Mucosa of gallbladder (tissue), 1 donor: Measurements from ENCODE around the gene AEBP1. TPM values are rescaled to one million over a fixed set of nuclear protein-coding genes. Genes with fewer than 3 reads are reported as not detected.
A peak's percentile ranks its signal among the peaks of the same experiment; 100 is the strongest.

Experiments
- DNase-seq: peaks from one replicate; pipeline ENCODE4 v3.0.0-alpha.2; 2020; ENCODE audit warnings: low spot score
- total RNA-seq: library from RNA; stranded (reverse); gene quantifications from one replicate; pipeline ENCODE4 v1.2.1, GENCODE V29; 2021
- donor health status: DM: no; HTN: no; CAD: no.

AEBP1 gene
- total RNA-seq, 1 donor from 2014 or later, result 107 TPM

- DNase-seq, result no peak
These were observed 37.6 kb upstream of the AEBP1 start for GRCh38 chr7:44066494-44067063.

GRCh38 chr7:44067064-44067951 is 36.8 kb upstream of the AEBP1 start:
- DNase-seq, result no peak

GRCh38 chr7:44068054-44068453 is 36.1 kb upstream of the AEBP1 start:
- DNase-seq, result no peak

GRCh38 chr7:44071726-44072363 is 32.3 kb upstream of the AEBP1 start:
- DNase-seq, result no peak

- DNase-seq, result peak; percentile 67
These were observed 31.5 kb upstream of the AEBP1 start for GRCh38 chr7:44072364-44073231.

- DNase-seq, result peak; percentile 86
These were observed 30.3 kb upstream of the AEBP1 start for GRCh38 chr7:44073664-44074348.

GRCh38 chr7:44074349-44074695 is 29.8 kb upstream of the AEBP1 start:
- DNase-seq, result no peak

- no peak for DNase-seq
These were observed 28.7 kb upstream of the AEBP1 start for GRCh38 chr7:44075296-44076075.

GRCh38 chr7:44076101-44076895 is 27.8 kb upstream of the AEBP1 start:
- DNase-seq, result peak; percentile 85

- DNase-seq, result no peak
These were observed 27.1 kb upstream of the AEBP1 start for GRCh38 chr7:44077061-44077460.

GRCh38 chr7:44077681-44078091 is 26.5 kb upstream of the AEBP1 start:
- no peak for DNase-seq

GRCh38 chr7:44078521-44078920 is 25.6 kb upstream of the AEBP1 start:
- no peak for DNase-seq

GRCh38 chr7:44079331-44080021 is 24.7 kb upstream of the AEBP1 start:
- no peak for DNase-seq

- no peak for DNase-seq
These were observed 24.0 kb upstream of the AEBP1 start for GRCh38 chr7:44080118-44080517.

GRCh38 chr7:44080686-44081265 is 23.4 kb upstream of the AEBP1 start:
- DNase-seq, result no peak

GRCh38 chr7:44081266-44081748 is 22.8 kb upstream of the AEBP1 start:
- DNase-seq, result no peak

GRCh38 chr7:44082541-44083207 is 21.5 kb upstream of the AEBP1 start:
- peak; percentile 99 for DNase-seq

GRCh38 chr7:44083796-44084195 is 20.3 kb upstream of the AEBP1 start:
- DNase-seq, result no peak
